Endodermal cell (in vitro differentiated cells): Measurements from ENCODE around the gene PSENEN. TPM values are rescaled to one million over a fixed set of nuclear protein-coding genes. Genes with fewer than 3 reads are reported as not detected.

Experiments used
- total RNA-seq, 2 donors: library from RNA; stranded (reverse); fragmentation: NEBNext Ultra II Directional in 1 of 2; extraction: Animal tissue kit (Norgen Biotek cat#: 25700) in 1 of 2; gene quantifications; 2 replicates in 1 of 2; 3 replicates in 1 of 2; pipeline ENCODE4 v1.2.1, GENCODE V29; 2021

The PSENEN gene
- total RNA-seq, 2 donors from 2014 or later = 101 to 109 TPM

Other genes with a start within 250 kb of the PSENEN start
- 100 to 1,000 TPM; 430 to 451 TPM for gene DMKN, start 232.0 kb upstream of the PSENEN start, total RNA-seq
- not detected for gene SBSN, start 217.3 kb upstream of the PSENEN start, total RNA-seq
- not detected for gene GAPDHS, start 212.2 kb upstream of the PSENEN start, total RNA-seq
- gene TMEM147, start 200.0 kb upstream of the PSENEN start, total RNA-seq = 100 to 1,000 TPM; 109 to 119 TPM
- under 1 TPM in 1 of 2 donors, not detected in 1; 0.18 TPM for gene ATP4A, start 182.0 kb upstream of the PSENEN start, total RNA-seq
- gene PMIS2, start 159.5 kb upstream of the PSENEN start, total RNA-seq = not detected
- 10 to 100 TPM; 32.4 to 33.7 TPM for gene HAUS5, start 132.9 kb upstream of the PSENEN start, total RNA-seq
- 10 to 100 TPM; 81.1 to 89.2 TPM for gene RBM42, start 116.6 kb upstream of the PSENEN start, total RNA-seq
- gene ETV2, start 103.9 kb upstream of the PSENEN start, total RNA-seq = 1 to 10 TPM; 1.2 to 1.3 TPM
- gene COX6B1, start 97.3 kb upstream of the PSENEN start, total RNA-seq = 100 to 1,000 TPM; 401 to 445 TPM
- under 1 TPM; 0.37 to 0.46 TPM for gene UPK1A, start 79.1 kb upstream of the PSENEN start, total RNA-seq
- not detected for gene ZBTB32, start 41.1 kb upstream of the PSENEN start, total RNA-seq
- 10 to 100 TPM; 48.1 to 54.0 TPM for gene KMT2B, start 27.6 kb upstream of the PSENEN start, total RNA-seq
- 1 to 10 TPM; 4.6 to 7.1 TPM for gene IGFLR1, start 3.2 kb upstream of the PSENEN start, total RNA-seq
- gene U2AF1L4, start 233 bp upstream of the PSENEN start, total RNA-seq = 10 to 100 TPM; 17.3 to 23.2 TPM
- 1 to 10 TPM; 6.6 to 7.6 TPM for gene LIN37, start 2.9 kb downstream of the PSENEN start, total RNA-seq
- gene HSPB6, start 11.4 kb downstream of the PSENEN start, total RNA-seq = under 1 TPM; 0.33 to 0.90 TPM
- 10 to 100 TPM; 37.8 to 45.4 TPM for gene PROSER3, start 12.5 kb downstream of the PSENEN start, total RNA-seq
- gene ARHGAP33, start 29.9 kb downstream of the PSENEN start, total RNA-seq = 10 to 100 TPM; 12.7 to 15.0 TPM
- gene PRODH2, start 67.2 kb downstream of the PSENEN start, total RNA-seq = 1 to 10 TPM; 1.0 to 1.5 TPM
- gene NPHS1, start 106.9 kb downstream of the PSENEN start, total RNA-seq = under 1 TPM; 0.24 to 0.80 TPM
- 1 to 10 TPM; 1.4 to 2.3 TPM for gene KIRREL2, start 111.3 kb downstream of the PSENEN start, total RNA-seq
- 10 to 100 TPM in 1 of 2 donors, 1 to 10 TPM in 1; 4.1 to 10.6 TPM for gene APLP1, start 122.9 kb downstream of the PSENEN start, total RNA-seq
- 10 to 100 TPM; 20.8 to 24.4 TPM for gene NFKBID, start 154.9 kb downstream of the PSENEN start, total RNA-seq
- gene HCST, start 156.9 kb downstream of the PSENEN start, total RNA-seq = 1 to 10 TPM; 1.3 to 1.5 TPM
- gene TYROBP, start 162.6 kb downstream of the PSENEN start, total RNA-seq = not detected
- gene LRFN3, start 190.7 kb downstream of the PSENEN start, total RNA-seq = 10 to 100 TPM; 18.7 to 24.3 TPM
- 10 to 100 TPM; 12.9 to 14.1 TPM for gene SDHAF1, start 249.5 kb downstream of the PSENEN start, total RNA-seq